ENCODE data around the gene ONECUT3. TPM values are rescaled to one million over a fixed set of nuclear protein-coding genes. Genes with fewer than 3 reads are reported as not detected.

The ONECUT3 gene
- total and polyA plus RNA-seq, 9 donors: 0.01 to 0.05 (median 0.03) TPM; not detected in 3

DNA sequence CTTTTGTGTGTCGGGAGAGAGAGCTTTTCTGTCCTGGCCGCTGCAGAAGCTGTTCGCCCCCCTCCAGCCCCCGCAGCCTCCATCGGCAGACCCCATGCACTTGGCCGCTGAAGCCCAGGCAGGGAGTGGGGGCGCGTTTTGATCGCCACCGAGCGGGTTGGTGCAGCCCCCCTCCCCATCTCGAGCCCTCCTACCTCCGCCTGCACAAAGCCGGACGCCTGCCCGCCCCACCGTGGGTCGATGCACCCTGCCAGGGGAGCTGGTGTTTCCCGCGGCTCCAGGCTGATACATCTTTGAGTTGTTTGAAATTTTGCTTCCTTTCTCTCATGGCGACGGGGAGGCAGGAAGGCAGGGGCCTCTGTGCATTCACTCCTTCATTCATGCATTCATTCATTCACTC lies 16.4 kb upstream of the ONECUT3 start:
- 40% methylated on average over 13 of the region's 22 CpGs for WGBS (ENCODE audit: insufficient coverage)

GRCh38 chr19:1739960-1740629 lies 13.2 kb upstream of the ONECUT3 start:
- no peak overlapping the region for H3K4me3 ChIP-seq (ENCODE audit: low read length)
- peaks cover 3% of the 10 kb centered on the region for H3K9me3 ChIP-seq (replicated peaks; ENCODE audit: control insufficient read depth, low read depth, low read length)
- WGBS (ENCODE audit: insufficient coverage): 93% methylated on average over 8 of the region's 11 CpGs
- no peaks in the 10 kb centered on the region for H3K4me1 ChIP-seq (ENCODE audit: control insufficient read depth, insufficient read depth, low read length)
- H3K27me3 ChIP-seq (ENCODE audit: control insufficient read depth, insufficient read depth, low read length): peaks cover 69% of the 10 kb centered on the region
- H3K27ac ChIP-seq (ENCODE audit: low read length): no peak overlapping the region
- no peak for DNase-seq
- no peaks in the 10 kb centered on the region for H3K36me3 ChIP-seq (ENCODE audit: control insufficient read depth, insufficient read depth, low read length)

More for the DNA sequence above, 16.4 kb upstream of the ONECUT3 start:
- Histone ChIP-seq H3K36me3 (ENCODE audit: control insufficient read depth, insufficient read depth, low read length) (no peaks in the 10 kb centered on the region), H3K27me3 (ENCODE audit: control insufficient read depth, insufficient read depth, low read length) (peaks cover 72% of the 10 kb centered on the region), H3K9me3 (replicated peaks; ENCODE audit: control insufficient read depth, low read depth, low read length) (peaks cover 3% of the 10 kb centered on the region), H3K27ac (ENCODE audit: low read length) (no peak overlapping the region), H3K4me3 (ENCODE audit: low read length) (no peak overlapping the region), H3K4me1 (ENCODE audit: control insufficient read depth, insufficient read depth, low read length) (no peaks in the 10 kb centered on the region)
- no peak for DNase-seq

- Histone ChIP-seq H3K27me3 (ENCODE audit: control insufficient read depth, insufficient read depth, low read length) (peaks cover 74% of the 10 kb centered on the region), H3K9me3 (replicated peaks; ENCODE audit: control insufficient read depth, low read depth, low read length) (peaks cover 3% of the 10 kb centered on the region), H3K27ac (ENCODE audit: low read length) (no peak overlapping the region), H3K36me3 (ENCODE audit: control insufficient read depth, insufficient read depth, low read length) (no peaks in the 10 kb centered on the region), H3K4me1 (ENCODE audit: control insufficient read depth, insufficient read depth, low read length) (no peaks in the 10 kb centered on the region), H3K4me3 (ENCODE audit: low read length) (no peak overlapping the region)
- WGBS (ENCODE audit: insufficient coverage): 78% methylated on average over 32 of the region's 34 CpGs
- DNase-seq: no peak
Measured at GRCh38 chr19:1742989-1743696, 10.2 kb upstream of the ONECUT3 start.

GRCh38 chr19:1744133-1744665 lies 9.1 kb upstream of the ONECUT3 start:
- H3K9me3 ChIP-seq (replicated peaks; ENCODE audit: control insufficient read depth, low read depth, low read length): peaks cover 3% of the 10 kb centered on the region
- H3K36me3 ChIP-seq (ENCODE audit: control insufficient read depth, insufficient read depth, low read length): no peaks in the 10 kb centered on the region
- H3K4me3 ChIP-seq (ENCODE audit: low read length): no peak overlapping the region
- peaks cover 76% of the 10 kb centered on the region for H3K27me3 ChIP-seq (ENCODE audit: control insufficient read depth, insufficient read depth, low read length)
- H3K4me1 ChIP-seq (ENCODE audit: control insufficient read depth, insufficient read depth, low read length): peaks cover 3% of the 10 kb centered on the region
- WGBS (ENCODE audit: insufficient coverage): 63% methylated on average over 5 of the region's 10 CpGs
- no peak for DNase-seq
- no peak overlapping the region for H3K27ac ChIP-seq (ENCODE audit: low read length)

- 19% methylated on average over 5 of the region's 19 CpGs for WGBS (ENCODE audit: insufficient coverage)
- H3K27ac ChIP-seq (ENCODE audit: low read length): no peak overlapping the region
- no peak overlapping the region for H3K4me3 ChIP-seq (ENCODE audit: low read length)
- peaks cover 7% of the 10 kb centered on the region for H3K4me1 ChIP-seq (ENCODE audit: control insufficient read depth, insufficient read depth, low read length)
- H3K9me3 ChIP-seq (replicated peaks; ENCODE audit: control insufficient read depth, low read depth, low read length): peaks cover 3% of the 10 kb centered on the region
- no peaks in the 10 kb centered on the region for H3K36me3 ChIP-seq (ENCODE audit: control insufficient read depth, insufficient read depth, low read length)
- H3K27me3 ChIP-seq (ENCODE audit: control insufficient read depth, insufficient read depth, low read length): peaks cover 82% of the 10 kb centered on the region
- DNase-seq: no peak
Measured at GRCh38 chr19:1744822-1745563, 8.3 kb upstream of the ONECUT3 start.

- no peak for DNase-seq
- H3K4me1 ChIP-seq (ENCODE audit: control insufficient read depth, insufficient read depth, low read length): peaks cover 9% of the 10 kb centered on the region
- H3K27me3 ChIP-seq (ENCODE audit: control insufficient read depth, insufficient read depth, low read length): peaks cover 82% of the 10 kb centered on the region
- 0% methylated on average over 13 of the region's 14 CpGs for WGBS (ENCODE audit: insufficient coverage)
- no peak overlapping the region for H3K27ac ChIP-seq (ENCODE audit: low read length)
- no peaks in the 10 kb centered on the region for H3K36me3 ChIP-seq (ENCODE audit: control insufficient read depth, insufficient read depth, low read length)
- no peaks in the 10 kb centered on the region for H3K9me3 ChIP-seq (replicated peaks; ENCODE audit: control insufficient read depth, low read depth, low read length)
- H3K4me3 ChIP-seq (ENCODE audit: low read length): no peak overlapping the region
Measured at GRCh38 chr19:1745589-1746031, 7.7 kb upstream of the ONECUT3 start.

GRCh38 chr19:1746401-1747284 lies 6.7 kb upstream of the ONECUT3 start:
- H3K4me3 ChIP-seq (ENCODE audit: low read length): no peak overlapping the region
- H3K9me3 ChIP-seq (replicated peaks; ENCODE audit: control insufficient read depth, low read depth, low read length): no peaks in the 10 kb centered on the region
- no peak for DNase-seq
- no peaks in the 10 kb centered on the region for H3K36me3 ChIP-seq (ENCODE audit: control insufficient read depth, insufficient read depth, low read length)
- H3K27me3 ChIP-seq (ENCODE audit: control insufficient read depth, insufficient read depth, low read length): peaks cover 89% of the 10 kb centered on the region
- no peak overlapping the region for H3K27ac ChIP-seq (ENCODE audit: low read length)
- peaks cover 9% of the 10 kb centered on the region for H3K4me1 ChIP-seq (ENCODE audit: control insufficient read depth, insufficient read depth, low read length)
- WGBS (ENCODE audit: insufficient coverage): 1% methylated on average over 23 of the region's 31 CpGs

- no peak for DNase-seq
- Histone ChIP-seq H3K9me3 (replicated peaks; ENCODE audit: control insufficient read depth, low read depth, low read length) (no peaks in the 10 kb centered on the region), H3K4me3 (ENCODE audit: low read length) (no peak overlapping the region), H3K36me3 (ENCODE audit: control insufficient read depth, insufficient read depth, low read length) (no peaks in the 10 kb centered on the region), H3K4me1 (ENCODE audit: control insufficient read depth, insufficient read depth, low read length) (peaks cover 9% of the 10 kb centered on the region), H3K27me3 (ENCODE audit: control insufficient read depth, insufficient read depth, low read length) (peaks cover 93% of the 10 kb centered on the region), H3K27ac (ENCODE audit: low read length) (no peak overlapping the region)
- 0% methylated on average over 5 of the region's 22 CpGs for WGBS (ENCODE audit: insufficient coverage)
Measured at GRCh38 chr19:1747285-1748114, 5.8 kb upstream of the ONECUT3 start.
